Activated T-cell treated with anti-CD3 and anti-CD28 coated beads, Interleukin-2, amount 50 U/mL, for 4 hours (primary cell): ENCODE results near the gene OR2Y1. TPM values are rescaled to one million over a fixed set of nuclear protein-coding genes. Genes with fewer than 3 reads are reported as not detected.
"Not testable (repeated sequence)": the region's sequence is repeated elsewhere in the genome, so short reads cannot be mapped to it uniquely, and the experiment has no call there.

Experiments used
- ATAC-seq, 2 donors: fragments of 200-7000 bp; cut with Tn5 transposase; one replicate each; pipeline ENCODE4 v1.10.0; 2021
- DNase-seq: peaks from one replicate; pipeline ENCODE4 v3.0.0-alpha.2; 2020
- H3K27me3 Mint-ChIP-seq: one replicate; pipeline ENCODE4 v1.8.0; 2021; ENCODE audit warnings: low read depth, mixed read lengths
- H3K36me3 Mint-ChIP-seq: one replicate; pipeline ENCODE4 v1.8.0; 2022; ENCODE audit warnings: mixed read lengths; ENCODE audit not compliant: insufficient read depth
- H3K4me1 Mint-ChIP-seq: one replicate; pipeline ENCODE4 v1.8.0; 2021; ENCODE audit warnings: low read depth, mixed read lengths
- H3K4me3 Mint-ChIP-seq: one replicate; pipeline ENCODE4 v1.8.0; 2021; ENCODE audit warnings: mild to moderate bottlenecking, moderate library complexity, mixed read lengths
- H3K9me3 Mint-ChIP-seq: one replicate; pipeline ENCODE4 v1.8.0; 2021; ENCODE audit warnings: mixed read lengths
- total RNA-seq, 3 donors: library from RNA; stranded (reverse); gene quantifications; one replicate each; pipeline ENCODE4 v1.2.1, GENCODE V29; 2021

OR2Y1 gene
- total RNA-seq = not detected

DNA sequence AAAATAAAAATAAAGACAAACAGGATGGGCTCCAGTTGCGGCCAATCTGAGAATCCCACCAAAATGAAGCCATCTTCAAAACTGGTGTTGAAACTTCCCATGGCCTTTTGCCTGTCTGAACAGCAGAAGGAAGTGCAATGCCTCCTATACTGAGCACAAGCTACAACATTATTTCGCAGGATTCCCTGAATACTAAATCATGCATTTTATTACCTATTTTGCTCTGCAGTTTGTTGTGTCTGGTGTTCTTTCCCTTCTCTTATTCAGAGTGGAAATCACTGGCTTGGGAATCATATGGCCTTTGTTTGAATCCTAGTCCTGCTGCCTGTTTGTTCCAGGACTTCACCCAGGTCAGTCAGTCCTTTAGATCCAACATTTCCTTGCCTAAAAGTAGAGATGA is at the start of gene OR2Y1:
Gene OR2Y1, minus strand, starts transcription at position 101 of the 400 bp plus-strand sequence. Its CDS starts 0 bp downstream, at position 101.
- no peak for ATAC-seq
- no peak for DNase-seq
- Mint-ChIP-seq H3K9me3 (no peaks in the 10 kb centered on the region), H3K4me3 (no peak within 1 kb of the TSS), H3K36me3 (no peaks in the 10 kb centered on the region), H3K27me3 (peaks cover 36% of the 10 kb centered on the region), H3K4me1 (no peaks in the 10 kb centered on the region)

GRCh38 chr5:180788651-180789410 is 49.0 kb upstream of the OR2Y1 start:
- peaks cover 18% of the 10 kb centered on the region for H3K4me1 Mint-ChIP-seq
- H3K36me3 Mint-ChIP-seq, DNase-seq, H3K9me3 Mint-ChIP-seq, H3K27me3 Mint-ChIP-seq, H3K4me3 Mint-ChIP-seq, ATAC-seq: not testable (repeated sequence)

- no peaks in the 10 kb centered on the region for H3K27me3 Mint-ChIP-seq
- H3K36me3 Mint-ChIP-seq = peaks cover 1% of the 10 kb centered on the region
- no peaks in the 10 kb centered on the region for H3K9me3 Mint-ChIP-seq
- no peak for DNase-seq
- ATAC-seq = no peak
- peaks cover 12% of the 10 kb centered on the region for H3K4me1 Mint-ChIP-seq
- no peak overlapping the region for H3K4me3 Mint-ChIP-seq
Measured at GRCh38 chr5:180787711-180788431, 48.0 kb upstream of the OR2Y1 start.

- Mint-ChIP-seq H3K27me3 (no peaks in the 10 kb centered on the region), H3K4me3 (no peak overlapping the region), H3K9me3 (no peaks in the 10 kb centered on the region), H3K36me3 (peaks cover 1% of the 10 kb centered on the region), H3K4me1 (peaks cover 14% of the 10 kb centered on the region)
- ATAC-seq (no peak), DNase-seq (no peak)
Measured at GRCh38 chr5:180786531-180787398, 46.9 kb upstream of the OR2Y1 start.

GRCh38 chr5:180785794-180786221 is 46.0 kb upstream of the OR2Y1 start:
- no peak overlapping the region for H3K4me3 Mint-ChIP-seq
- DNase-seq (no peak), ATAC-seq (no peak)
- H3K27me3 Mint-ChIP-seq = no peaks in the 10 kb centered on the region
- H3K4me1 Mint-ChIP-seq = peaks cover 14% of the 10 kb centered on the region
- H3K9me3 Mint-ChIP-seq = no peaks in the 10 kb centered on the region
- no peaks in the 10 kb centered on the region for H3K36me3 Mint-ChIP-seq

GRCh38 chr5:180785121-180785781 is 45.4 kb upstream of the OR2Y1 start:
- ATAC-seq = no peak
- DNase-seq = no peak
- H3K9me3 Mint-ChIP-seq = no peaks in the 10 kb centered on the region
- H3K27me3 Mint-ChIP-seq = no peaks in the 10 kb centered on the region
- no peaks in the 10 kb centered on the region for H3K36me3 Mint-ChIP-seq
- peaks cover 14% of the 10 kb centered on the region for H3K4me1 Mint-ChIP-seq
- H3K4me3 Mint-ChIP-seq = no peak overlapping the region

DNA sequence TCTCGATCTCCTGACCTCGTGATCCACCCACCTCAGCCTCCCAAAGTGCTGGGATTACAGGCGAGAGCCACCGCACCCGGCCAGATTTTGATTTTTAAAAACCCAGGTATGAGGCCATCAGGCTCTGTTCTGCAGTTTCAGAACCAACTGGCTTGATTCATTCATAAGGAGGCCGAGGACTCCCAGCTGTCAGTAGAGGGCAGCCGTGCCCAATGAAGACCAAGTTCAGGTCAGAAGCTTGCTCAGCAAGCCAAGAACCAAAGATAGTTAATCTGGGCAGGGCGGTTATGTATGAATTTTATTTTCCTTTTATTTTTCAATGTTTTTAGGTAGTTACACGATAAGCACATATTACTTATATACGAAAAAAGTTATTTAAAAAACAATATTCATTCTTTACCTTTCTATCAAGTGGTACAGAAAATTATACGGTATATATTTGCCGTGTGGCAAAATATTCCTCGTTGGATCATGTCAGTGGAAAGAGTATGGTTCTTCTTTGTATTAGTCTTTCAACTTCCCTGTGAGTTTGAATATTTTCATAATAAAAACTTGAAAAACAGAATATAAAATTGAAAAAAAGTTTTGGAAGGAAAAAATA is 44.7 kb upstream of the OR2Y1 start:
- H3K9me3 Mint-ChIP-seq = no peaks in the 10 kb centered on the region
- no peak overlapping the region for H3K4me3 Mint-ChIP-seq
- no peaks in the 10 kb centered on the region for H3K36me3 Mint-ChIP-seq
- ATAC-seq = peak; percentile 73 to 84
- peaks cover 14% of the 10 kb centered on the region for H3K4me1 Mint-ChIP-seq
- H3K27me3 Mint-ChIP-seq = no peaks in the 10 kb centered on the region
- DNase-seq = peak; percentile 72

DNA sequence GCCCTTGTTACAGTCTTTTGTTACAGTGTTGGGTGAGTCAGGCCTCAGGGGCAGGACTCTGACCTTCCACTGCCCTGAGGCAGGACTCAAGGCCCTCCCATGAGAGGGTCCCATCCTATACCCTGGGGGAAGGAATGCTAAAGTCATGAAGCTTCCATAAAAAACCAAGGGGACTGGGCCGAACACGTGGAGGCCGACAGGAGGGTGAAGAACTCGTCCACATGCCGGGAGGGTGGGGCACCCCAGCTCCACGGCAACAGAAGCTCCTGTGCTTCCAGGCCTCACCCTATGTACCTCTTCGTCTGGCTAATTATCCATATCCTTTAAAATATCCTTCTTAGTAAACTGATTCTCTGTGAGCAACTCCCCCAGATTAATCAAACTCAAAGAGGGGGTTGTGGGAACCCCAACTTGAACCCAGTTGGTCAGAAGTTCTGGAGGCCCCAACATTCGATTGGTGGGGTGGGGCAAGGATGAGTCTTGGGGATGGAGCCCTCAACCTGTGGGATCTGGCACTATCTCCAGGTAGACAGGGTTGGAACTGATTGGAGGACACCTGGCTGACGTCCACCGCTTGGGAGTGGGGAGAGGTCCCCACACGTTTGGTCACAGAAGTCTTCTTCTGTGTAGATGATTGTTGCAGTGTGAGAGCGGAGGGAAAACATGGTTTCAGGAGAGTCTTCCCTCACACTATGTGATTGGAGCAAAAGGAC is 43.6 kb upstream of the OR2Y1 start:
- Mint-ChIP-seq H3K4me3 (no peak overlapping the region), H3K27me3 (no peaks in the 10 kb centered on the region), H3K36me3 (no peaks in the 10 kb centered on the region), H3K9me3 (no peaks in the 10 kb centered on the region), H3K4me1 (peaks cover 14% of the 10 kb centered on the region)
- no peak for DNase-seq
- ATAC-seq = no peak

DNA sequence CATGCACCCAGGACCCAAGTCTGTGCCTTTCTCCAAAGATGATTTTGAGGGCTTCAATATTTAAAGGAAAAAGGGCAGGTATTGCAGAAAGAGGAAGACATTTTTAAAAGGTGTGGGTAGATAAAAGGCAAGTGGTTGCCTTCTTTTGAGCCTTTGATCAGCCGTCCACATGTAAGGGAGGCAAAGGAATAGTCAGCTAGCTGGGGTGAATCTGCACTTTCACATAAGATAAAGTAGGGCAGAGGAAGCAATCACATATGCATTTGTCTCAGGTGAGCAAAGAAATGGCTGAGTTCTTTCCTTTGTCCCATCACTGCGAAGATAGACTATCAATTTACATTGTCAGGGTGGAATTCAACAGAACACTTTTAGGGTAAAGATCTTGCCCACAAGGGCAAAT is 42.9 kb upstream of the OR2Y1 start:
- peaks cover 14% of the 10 kb centered on the region for H3K4me1 Mint-ChIP-seq
- DNase-seq (no peak), ATAC-seq (no peak)
- no peak overlapping the region for H3K4me3 Mint-ChIP-seq
- H3K27me3 Mint-ChIP-seq = no peaks in the 10 kb centered on the region
- no peaks in the 10 kb centered on the region for H3K9me3 Mint-ChIP-seq
- no peaks in the 10 kb centered on the region for H3K36me3 Mint-ChIP-seq

GRCh38 chr5:180781900-180782326 is 42.1 kb upstream of the OR2Y1 start:
- H3K36me3 Mint-ChIP-seq, H3K27me3 Mint-ChIP-seq, DNase-seq: not testable (repeated sequence)

GRCh38 chr5:180779985-180780610 is 40.2 kb upstream of the OR2Y1 start:
- no peak overlapping the region for H3K4me3 Mint-ChIP-seq
- no peaks in the 10 kb centered on the region for H3K36me3 Mint-ChIP-seq
- ATAC-seq (no peak), DNase-seq (no peak)
- H3K27me3 Mint-ChIP-seq = peaks cover 4% of the 10 kb centered on the region
- H3K9me3 Mint-ChIP-seq = no peaks in the 10 kb centered on the region
- peaks cover 4% of the 10 kb centered on the region for H3K4me1 Mint-ChIP-seq

More at GRCh38 chr5:180781900-180782326, 42.1 kb upstream of the OR2Y1 start:
- not testable (repeated sequence) for H3K9me3 Mint-ChIP-seq, H3K4me3 Mint-ChIP-seq, ATAC-seq
- H3K4me1 Mint-ChIP-seq = peaks cover 14% of the 10 kb centered on the region

GRCh38 chr5:180777475-180777874 is 37.6 kb upstream of the OR2Y1 start:
- no peak for DNase-seq
- peaks cover 9% of the 10 kb centered on the region for H3K27me3 Mint-ChIP-seq
- peaks cover 6% of the 10 kb centered on the region for H3K9me3 Mint-ChIP-seq
- H3K4me1 Mint-ChIP-seq = peaks cover under 1% of the 10 kb centered on the region
- no peak for ATAC-seq
- no peak overlapping the region for H3K4me3 Mint-ChIP-seq
- no peaks in the 10 kb centered on the region for H3K36me3 Mint-ChIP-seq

- Mint-ChIP-seq H3K4me3 (no peak overlapping the region), H3K9me3 (peaks cover 10% of the 10 kb centered on the region), H3K36me3 (peaks cover 2% of the 10 kb centered on the region), H3K27me3 (peaks cover 9% of the 10 kb centered on the region), H3K4me1 (no peaks in the 10 kb centered on the region)
- DNase-seq = no peak
- ATAC-seq = no peak
Measured at GRCh38 chr5:180776376-180776775, 36.5 kb upstream of the OR2Y1 start.
